ENCODE data around the gene UGT8. TPM values are rescaled to one million over a fixed set of nuclear protein-coding genes. Genes with fewer than 3 reads are reported as not detected.
"Not testable (repeated sequence)": the region's sequence is repeated elsewhere in the genome, so short reads cannot be mapped to it uniquely, and the experiment has no call there.

The UGT8 gene
- polyA plus RNA-seq, 1 donor from 2014 or later = 0.73 TPM

GRCh38 chr4:114582621-114583020, 16.0 kb upstream of the UGT8 start:
- no peaks in the 10 kb centered on the region for H3K27me3 ChIP-seq (ENCODE audit: insufficient read depth, low read depth, low read length)
- H3K9ac ChIP-seq (ENCODE audit: low read length) = no peak overlapping the region
- TF ChIP-seq POLR2AphosphoS5 (IDR thresholded peaks at IDR 0.05) = no peak
- no peak for TF ChIP-seq EP300 (conservative IDR thresholded peaks at IDR 0.05; ENCODE audit: poor library complexity, severe bottlenecking)
- TF ChIP-seq REST (IDR thresholded peaks at IDR 0.05; ENCODE audit: borderline replicate concordance) = no peak
- TF ChIP-seq RAD21 (conservative IDR thresholded peaks at IDR 0.05) = no peak
- TF ChIP-seq EZH2 (IDR thresholded peaks at IDR 0.05; ENCODE audit: borderline replicate concordance, insufficient read depth, low read length, poor library complexity, severe bottlenecking) = no peak
- TF ChIP-seq SMC3 (conservative IDR thresholded peaks at IDR 0.05; ENCODE audit: poor library complexity) = no peak
- no peak for TF ChIP-seq TAF1 (IDR thresholded peaks at IDR 0.05; ENCODE audit: low read depth)
- no peak for TF ChIP-seq MXI1 (conservative IDR thresholded peaks at IDR 0.05; ENCODE audit: poor library complexity, severe bottlenecking)
- no peak for TF ChIP-seq CTCF (IDR thresholded peaks at IDR 0.05; ENCODE audit: poor library complexity, severe bottlenecking)
- H3K4me2 ChIP-seq (ENCODE audit: low read length) = no peak overlapping the region
- H3K9me2 ChIP-seq (ENCODE audit: insufficient read depth, low read length) = no peaks in the 10 kb centered on the region
- no peak overlapping the region for H2AFZ ChIP-seq (ENCODE audit: low read depth, low read length)
- no peaks in the 10 kb centered on the region for H3F3A ChIP-seq (ENCODE audit: insufficient read depth, low read length, poor library complexity, severe bottlenecking)
- H3K79me2 ChIP-seq (replicated peaks; ENCODE audit: insufficient read depth, low read length) = no peaks in the 10 kb centered on the region
- H4K20me1 ChIP-seq (ENCODE audit: insufficient read depth) = no peaks in the 10 kb centered on the region
- no peak overlapping the region for H3K4me3 ChIP-seq (ENCODE audit: low read length)
- no peaks in the 10 kb centered on the region for H3K9me3 ChIP-seq (ENCODE audit: low read length)
- H3K36me3 ChIP-seq (ENCODE audit: insufficient read depth, low read length) = no peaks in the 10 kb centered on the region
- H3K27ac ChIP-seq (ENCODE audit: low read length) = no peak overlapping the region

- H2AFZ ChIP-seq (ENCODE audit: low read depth, low read length) = no peak overlapping the region
These were observed 10.3 kb upstream of the UGT8 start for GRCh38 chr4:114588305-114588704.

GRCh38 chr4:114590360-114590759, 8.2 kb upstream of the UGT8 start:
- H3K27me3 ChIP-seq (ENCODE audit: insufficient read depth, low read depth, low read length); H3K79me2 ChIP-seq (replicated peaks; ENCODE audit: insufficient read depth, low read length); H3K4me3 ChIP-seq (ENCODE audit: low read length); H3K9ac ChIP-seq (ENCODE audit: low read length); H3K9me3 ChIP-seq (ENCODE audit: low read length); H3F3A ChIP-seq (ENCODE audit: insufficient read depth, low read length, poor library complexity, severe bottlenecking); H4K20me1 ChIP-seq (ENCODE audit: insufficient read depth); H3K27ac ChIP-seq (ENCODE audit: low read length); H3K4me2 ChIP-seq (ENCODE audit: low read length); H2AFZ ChIP-seq (ENCODE audit: low read depth, low read length); H3K9me2 ChIP-seq (ENCODE audit: insufficient read depth, low read length); H3K36me3 ChIP-seq (ENCODE audit: insufficient read depth, low read length): not testable (repeated sequence)

More at GRCh38 chr4:114588305-114588704, 10.3 kb upstream of the UGT8 start:
- H3K9me2 ChIP-seq (ENCODE audit: insufficient read depth, low read length) = no peaks in the 10 kb centered on the region
- H3K4me2 ChIP-seq (ENCODE audit: low read length) = no peak overlapping the region
- H3K9me3 ChIP-seq (ENCODE audit: low read length) = no peaks in the 10 kb centered on the region
- no peak overlapping the region for H3K27ac ChIP-seq (ENCODE audit: low read length)
- no peaks in the 10 kb centered on the region for H3K27me3 ChIP-seq (ENCODE audit: insufficient read depth, low read depth, low read length)
- H3K36me3 ChIP-seq (ENCODE audit: insufficient read depth, low read length) = no peaks in the 10 kb centered on the region
- no peak overlapping the region for H3K9ac ChIP-seq (ENCODE audit: low read length)
- no peaks in the 10 kb centered on the region for H3F3A ChIP-seq (ENCODE audit: insufficient read depth, low read length, poor library complexity, severe bottlenecking)
- H3K79me2 ChIP-seq (replicated peaks; ENCODE audit: insufficient read depth, low read length) = no peaks in the 10 kb centered on the region
- H3K4me3 ChIP-seq (ENCODE audit: low read length) = no peak overlapping the region
- no peaks in the 10 kb centered on the region for H4K20me1 ChIP-seq (ENCODE audit: insufficient read depth)
- no peak for TF ChIP-seq TAF1 (IDR thresholded peaks at IDR 0.05; ENCODE audit: low read depth)
- no peak for TF ChIP-seq RAD21 (conservative IDR thresholded peaks at IDR 0.05)
- TF ChIP-seq EP300 (conservative IDR thresholded peaks at IDR 0.05; ENCODE audit: poor library complexity, severe bottlenecking) = no peak
- no peak for TF ChIP-seq EZH2 (IDR thresholded peaks at IDR 0.05; ENCODE audit: borderline replicate concordance, insufficient read depth, low read length, poor library complexity, severe bottlenecking)

Measured in neural cell (in vitro differentiated cells).